PC-3 (cell line): Measurements from ENCODE around the gene CCDC85B. TPM values are rescaled to one million over a fixed set of nuclear protein-coding genes. Genes with fewer than 3 reads are reported as not detected.
A peak's percentile ranks its signal among the peaks of the same experiment; 100 is the strongest.

ENCODE experiments used
- ATAC-seq: fragments of 200-7000 bp; cut with Tn5 transposase; 2 replicates; pipeline ENCODE4 v1.9.1; 2020; ENCODE audit warnings: mild to moderate bottlenecking, moderate library complexity
- BruUV-seq: library from RNA; stranded (reverse); fragments of 400-500 nt; replicated peaks from 2 replicates; lab custom pipeline; 2021; lab: Mats Ljungman, UMichigan
- CTCF ChIA-PET: fragments of 300-600 bp; sonication (Branson Sonifier 250); formaldehyde crosslinking; loops from one replicate; lab custom pipeline; 2022; ENCODE audit warnings: antibody characterized with exemption; lab: Charles Lee
- POLR2A ChIA-PET: fragments of 300-600 bp; sonication (Branson Sonifier 250); formaldehyde crosslinking; loops from one replicate; lab custom pipeline; 2022; ENCODE audit warnings: antibody characterized with exemption; ENCODE audit not compliant: unreplicated experiment; lab: Charles Lee
- DNase-seq: peaks from one replicate; pipeline ENCODE4 v3.0.0-alpha.2; 2015
- H2AFZ ChIP-seq: fragments of 300-600 bp; sonication (generic); 2 replicates; pipeline ENCODE4 v1.6.0; 2016; ENCODE audit warnings: antibody characterized with exemption, low read length
- H3F3A ChIP-seq: fragments of 300-600 bp; sonication (generic); one replicate; pipeline ENCODE4 v1.6.0; 2017; ENCODE audit warnings: antibody characterized with exemption, low read length, control low read depth, mild to moderate bottlenecking; ENCODE audit not compliant: unreplicated experiment
- H3K27ac ChIP-seq: fragments of 300-600 bp; sonication (generic); 2 replicates; pipeline ENCODE4 v1.5.1; 2016; ENCODE audit warnings: mild to moderate bottlenecking, low read length
- H3K27me3 ChIP-seq: fragments of 300-600 bp; sonication (generic); 2 replicates; pipeline ENCODE4 v1.6.1; 2016; ENCODE audit warnings: low read length, mixed read lengths
- H3K36me3 ChIP-seq: fragments of 300-600 bp; sonication (generic); 2 replicates; pipeline ENCODE4 v1.6.1; 2016; ENCODE audit warnings: low read depth, mixed run types, low read length, mixed read lengths
- H3K4me1 ChIP-seq: fragments of 300-600 bp; sonication (generic); 2 replicates; pipeline ENCODE4 v1.5.1; 2016; ENCODE audit warnings: low read length; ENCODE audit not compliant: insufficient read depth
- H3K4me2 ChIP-seq: fragments of 300-600 bp; sonication (generic); 2 replicates; pipeline ENCODE4 v1.6.0; 2016; ENCODE audit warnings: low read length
- H3K4me3 ChIP-seq: fragments of 300-600 bp; sonication (generic); 2 replicates; pipeline ENCODE4 v1.5.1; 2016; ENCODE audit warnings: mild to moderate bottlenecking, low read length, mixed read lengths
- H3K79me2 ChIP-seq: fragments of 300-600 bp; sonication (generic); 2 replicates; pipeline ENCODE4 v1.6.1; 2017; ENCODE audit warnings: low read length, mixed read lengths
- H3K9ac ChIP-seq: fragments of 300-600 bp; sonication (generic); 2 replicates; pipeline ENCODE4 v1.6.0; 2016; ENCODE audit warnings: mild to moderate bottlenecking, low read length
- H3K9me2 ChIP-seq: fragments of 300-600 bp; sonication (generic); replicated peaks from 2 replicates; pipeline ENCODE4 v1.6.1; 2016; ENCODE audit warnings: mixed run types, low read length, mixed read lengths
- H3K9me3 ChIP-seq: fragments of 300-600 bp; sonication (generic); 2 replicates; pipeline ENCODE4 v1.6.1; 2016; ENCODE audit warnings: low read length, mixed read lengths
- H4K20me1 ChIP-seq: fragments of 300-600 bp; sonication (generic); 2 replicates; pipeline ENCODE4 v1.6.1; 2016; ENCODE audit warnings: low read length, mixed read lengths
- EZH2 ChIP-seq: fragments of 300-600 bp; sonication (generic); IDR thresholded peaks from one replicate; pipeline ENCODE4 v1.6.1; 2017; ENCODE audit warnings: antibody characterized with exemption, mild to moderate bottlenecking, low read length; ENCODE audit not compliant: unreplicated experiment
- EZH2phosphoT487 ChIP-seq: fragments of 300-600 bp; sonication (generic); IDR thresholded peaks from 2 replicates; pipeline ENCODE4 v1.6.1; 2018; ENCODE audit warnings: mild to moderate bottlenecking, antibody characterized with exemption, low read length, borderline replicate concordance
- intact Hi-C: fragments of 100-400 bp; cut with micrococcal nuclease; formaldehyde crosslinking; loops from 2 replicates; pipeline ENCODE4 v1.9.0; 2023
- total RNA-seq: library from RNA; depleted of rRNA; stranded (reverse); fragments of >200 nt; gene quantifications from 2 replicates; pipeline ENCODE4 v1.2.3, GENCODE V29; 2014
- TF ChIP-seq, protein P1 (sequence below): fragments of 300-600 bp; sonication (generic); conservative IDR thresholded peaks from 2 replicates; pipeline ENCODE4 v1.5.1; 2017; ENCODE audit warnings: antibody characterized with exemption, low read depth, mild to moderate bottlenecking, low read length

The CCDC85B gene
- total RNA-seq, 1 experiment from 2014 or later, result 207 TPM

DNA sequence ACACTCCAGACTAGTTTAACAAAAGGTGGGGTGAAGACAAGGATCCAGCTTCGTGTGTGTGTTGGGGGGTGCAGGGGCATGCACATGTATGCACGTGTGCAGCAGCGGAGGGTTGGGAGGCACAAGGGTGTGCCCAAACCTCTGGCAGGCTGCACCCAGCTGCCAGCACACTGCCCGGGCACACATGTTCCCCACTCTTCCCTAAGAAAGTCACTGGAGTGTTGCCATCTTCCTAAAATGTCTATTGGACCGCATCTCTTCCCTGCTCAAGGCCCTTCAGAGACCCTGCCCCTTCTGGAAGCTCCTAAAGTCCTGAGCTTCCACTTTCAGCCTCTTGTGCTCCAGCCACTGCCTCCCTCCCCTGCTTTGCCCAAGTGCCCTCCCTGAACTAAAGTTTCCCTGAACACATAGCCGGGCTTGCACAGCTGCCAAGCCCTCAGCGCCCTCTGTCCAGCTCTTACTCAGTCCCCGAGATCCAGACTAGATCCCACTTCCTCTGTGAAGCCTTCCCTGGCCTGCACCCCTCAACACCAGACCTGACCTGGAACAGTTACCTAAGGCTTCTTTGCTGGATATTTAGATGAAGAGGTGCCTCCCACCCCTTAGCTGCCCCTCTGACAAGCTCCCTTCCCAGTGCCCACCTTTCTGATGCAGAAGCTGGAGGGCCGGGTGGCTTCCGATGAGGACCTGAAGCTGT is 38.5 kb upstream of the CCDC85B start:
- TF ChIP-seq, protein P1, sequence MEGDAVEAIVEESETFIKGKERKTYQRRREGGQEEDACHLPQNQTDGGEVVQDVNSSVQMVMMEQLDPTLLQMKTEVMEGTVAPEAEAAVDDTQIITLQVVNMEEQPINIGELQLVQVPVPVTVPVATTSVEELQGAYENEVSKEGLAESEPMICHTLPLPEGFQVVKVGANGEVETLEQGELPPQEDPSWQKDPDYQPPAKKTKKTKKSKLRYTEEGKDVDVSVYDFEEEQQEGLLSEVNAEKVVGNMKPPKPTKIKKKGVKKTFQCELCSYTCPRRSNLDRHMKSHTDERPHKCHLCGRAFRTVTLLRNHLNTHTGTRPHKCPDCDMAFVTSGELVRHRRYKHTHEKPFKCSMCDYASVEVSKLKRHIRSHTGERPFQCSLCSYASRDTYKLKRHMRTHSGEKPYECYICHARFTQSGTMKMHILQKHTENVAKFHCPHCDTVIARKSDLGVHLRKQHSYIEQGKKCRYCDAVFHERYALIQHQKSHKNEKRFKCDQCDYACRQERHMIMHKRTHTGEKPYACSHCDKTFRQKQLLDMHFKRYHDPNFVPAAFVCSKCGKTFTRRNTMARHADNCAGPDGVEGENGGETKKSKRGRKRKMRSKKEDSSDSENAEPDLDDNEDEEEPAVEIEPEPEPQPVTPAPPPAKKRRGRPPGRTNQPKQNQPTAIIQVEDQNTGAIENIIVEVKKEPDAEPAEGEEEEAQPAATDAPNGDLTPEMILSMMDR, result no peak
- intact Hi-C loops, result no loop called here
- peak; percentile 2; the same call in 1 of the 2 replicates for ATAC-seq

DNA sequence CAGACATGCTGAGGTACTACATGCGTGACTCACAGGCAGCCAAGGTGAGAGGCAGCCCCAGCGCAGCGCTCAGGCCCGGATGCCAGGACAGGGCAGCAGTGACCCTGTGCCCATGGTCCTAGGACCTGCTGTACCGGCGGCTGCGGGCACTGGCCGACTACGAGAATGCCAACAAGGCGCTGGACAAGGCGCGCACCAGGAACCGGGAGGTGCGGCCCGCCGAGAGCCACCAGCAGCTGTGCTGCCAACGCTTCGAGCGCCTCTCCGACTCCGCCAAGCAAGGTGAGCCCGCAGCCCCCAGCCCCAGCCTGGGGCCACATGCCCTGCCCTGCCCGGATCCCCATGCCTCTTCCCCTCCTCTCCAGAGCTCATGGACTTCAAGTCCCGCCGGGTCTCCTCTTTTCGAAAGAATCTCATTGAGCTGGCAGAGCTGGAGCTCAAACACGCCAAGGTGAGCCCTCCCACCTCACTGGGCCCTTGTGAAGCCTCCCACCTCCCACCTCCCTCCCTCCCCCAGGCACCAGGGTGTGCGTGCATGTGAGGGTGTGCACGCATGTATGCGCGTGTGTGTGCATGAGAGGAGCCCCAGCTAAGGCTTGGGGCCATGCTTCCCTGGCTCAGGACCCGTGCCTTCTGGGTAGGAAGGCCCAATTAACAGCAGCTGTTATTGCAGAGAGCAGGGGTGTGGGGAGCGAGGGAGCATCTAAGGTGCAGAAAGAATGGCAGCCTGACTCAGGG is 37.8 kb upstream of the CCDC85B start:
- Histone ChIP-seq H3K27me3 (no peaks in the 10 kb centered on the region), H3K4me3 (no peak overlapping the region), H3K27ac (no peak overlapping the region), H3F3A (no peaks in the 10 kb centered on the region), H3K79me2 (peaks cover 39% of the 10 kb centered on the region), H3K9ac (no peak overlapping the region), H2AFZ (no peak overlapping the region), H4K20me1 (peaks cover 49% of the 10 kb centered on the region), H3K9me2 (no peaks in the 10 kb centered on the region), H3K36me3 (peaks cover 56% of the 10 kb centered on the region), H3K4me2 (no peak overlapping the region), H3K4me1 (peaks cover 24% of the 10 kb centered on the region), H3K9me3 (no peaks in the 10 kb centered on the region)
- TF ChIP-seq EZH2phosphoT487, result no peak
- TF ChIP-seq, protein P1, result no peak
- TF ChIP-seq EZH2, result no peak
- DNase-seq, result no peak
- ChIA-PET POLR2A (no interaction called here), CTCF (no interaction called here)
- no peak for ATAC-seq
- BruUV-seq, result no TSS peak
- intact Hi-C loops, result no loop called here

More for the DNA sequence above, 38.5 kb upstream of the CCDC85B start:
- no peak for DNase-seq
- H4K20me1 ChIP-seq, result peaks cover 43% of the 10 kb centered on the region
- peaks cover 56% of the 10 kb centered on the region for H3K36me3 ChIP-seq
- H3K79me2 ChIP-seq, result peaks cover 32% of the 10 kb centered on the region
- no peaks in the 10 kb centered on the region for H3K9me2 ChIP-seq
- no peaks in the 10 kb centered on the region for H3F3A ChIP-seq
- POLR2A ChIA-PET, result no interaction called here
- H2AFZ ChIP-seq, result no peak overlapping the region
- H3K4me2 ChIP-seq, result no peak overlapping the region
- no peak overlapping the region for H3K9ac ChIP-seq
- no peak overlapping the region for H3K27ac ChIP-seq
- H3K27me3 ChIP-seq, result no peaks in the 10 kb centered on the region
- peaks cover 24% of the 10 kb centered on the region for H3K4me1 ChIP-seq
- no peak overlapping the region for H3K4me3 ChIP-seq
- H3K9me3 ChIP-seq, result no peaks in the 10 kb centered on the region
- CTCF ChIA-PET, result interaction anchor here (0.6 to 1.3 kb wide), 3 partner anchors 8 to 36 kb away, joined by 3 to 6 read pairs (median 6); partner anchors contain the start of gene FIBP
- BruUV-seq, result no TSS peak
